Neutrophil (primary cell): ENCODE results near the gene DNPEP.

Source experiments
- H3K27ac ChIP-seq: fragments of 200-600 bp; sonication (generic); 2 replicates; pipeline ENCODE4 v1.5.1; 2016; ENCODE audit warnings: mild to moderate bottlenecking, moderate library complexity
- H3K27me3 ChIP-seq: fragments of 200-600 bp; sonication (generic); 2 replicates; pipeline ENCODE4 v1.6.0; 2016; ENCODE audit warnings: mild to moderate bottlenecking
- H3K36me3 ChIP-seq: fragments of 200-600 bp; sonication (generic); 2 replicates; pipeline ENCODE4 v1.5.1; 2017
- H3K4me1 ChIP-seq, 2 experiments: fragments of 200-600 bp in 1 of 2; sonication (generic) in 1 of 2; 1 replicate in 1 of 2; 2 replicates in 1 of 2; pipeline versions ENCODE4 v1.5.1 to v1.6.1; 2013 to 2016; ENCODE audit warnings: low read depth in 1 of 2, low read length in 1 of 2, mild to moderate bottlenecking in 1 of 2, moderate library complexity in 1 of 2; ENCODE audit not compliant: control insufficient read depth in 1 of 2, insufficient read depth in 1 of 2
- H3K4me3 ChIP-seq, 2 experiments: fragments of 200-600 bp in 1 of 2; sonication (generic) in 1 of 2; 1 replicate in 1 of 2; 2 replicates in 1 of 2; pipeline ENCODE4 v1.5.1; 2013 to 2016; ENCODE audit warnings: low read depth in 1 of 2, low read length in 1 of 2, mild to moderate bottlenecking in 1 of 2, moderate library complexity in 1 of 2
- H3K9me3 ChIP-seq: fragments of 200-600 bp; sonication (generic); 2 replicates; pipeline ENCODE4 v1.5.1; 2016
- TF ChIP-seq, protein P1 (sequence below): fragments of 200-600 bp; sonication (generic); IDR thresholded peaks from 2 replicates; pipeline ENCODE4 v1.5.1; 2016; ENCODE audit warnings: antibody characterized with exemption

The DNPEP gene

GRCh38 chr2:219323434-219323833, 64.3 kb downstream of the DNPEP start:
- H3K27ac ChIP-seq = no peak overlapping the region
- H3K4me1 ChIP-seq = no peaks in the 10 kb centered on the region
- TF ChIP-seq, protein P1, sequence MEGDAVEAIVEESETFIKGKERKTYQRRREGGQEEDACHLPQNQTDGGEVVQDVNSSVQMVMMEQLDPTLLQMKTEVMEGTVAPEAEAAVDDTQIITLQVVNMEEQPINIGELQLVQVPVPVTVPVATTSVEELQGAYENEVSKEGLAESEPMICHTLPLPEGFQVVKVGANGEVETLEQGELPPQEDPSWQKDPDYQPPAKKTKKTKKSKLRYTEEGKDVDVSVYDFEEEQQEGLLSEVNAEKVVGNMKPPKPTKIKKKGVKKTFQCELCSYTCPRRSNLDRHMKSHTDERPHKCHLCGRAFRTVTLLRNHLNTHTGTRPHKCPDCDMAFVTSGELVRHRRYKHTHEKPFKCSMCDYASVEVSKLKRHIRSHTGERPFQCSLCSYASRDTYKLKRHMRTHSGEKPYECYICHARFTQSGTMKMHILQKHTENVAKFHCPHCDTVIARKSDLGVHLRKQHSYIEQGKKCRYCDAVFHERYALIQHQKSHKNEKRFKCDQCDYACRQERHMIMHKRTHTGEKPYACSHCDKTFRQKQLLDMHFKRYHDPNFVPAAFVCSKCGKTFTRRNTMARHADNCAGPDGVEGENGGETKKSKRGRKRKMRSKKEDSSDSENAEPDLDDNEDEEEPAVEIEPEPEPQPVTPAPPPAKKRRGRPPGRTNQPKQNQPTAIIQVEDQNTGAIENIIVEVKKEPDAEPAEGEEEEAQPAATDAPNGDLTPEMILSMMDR = no peak
- no peak overlapping the region for H3K4me3 ChIP-seq
- H3K9me3 ChIP-seq = no peaks in the 10 kb centered on the region
- peaks cover 90% of the 10 kb centered on the region for H3K27me3 ChIP-seq
- H3K36me3 ChIP-seq = no peaks in the 10 kb centered on the region
